Measurements from ENCODE around the gene APLP2. TPM values are rescaled to one million over a fixed set of nuclear protein-coding genes. Genes with fewer than 3 reads are reported as not detected.
"Not testable (repeated sequence)": the region's sequence is repeated elsewhere in the genome, so short reads cannot be mapped to it uniquely, and the experiment has no call there.

Gene APLP2
- total RNA-seq, 1 donor from 2014 or later, result 374 TPM

DNA sequence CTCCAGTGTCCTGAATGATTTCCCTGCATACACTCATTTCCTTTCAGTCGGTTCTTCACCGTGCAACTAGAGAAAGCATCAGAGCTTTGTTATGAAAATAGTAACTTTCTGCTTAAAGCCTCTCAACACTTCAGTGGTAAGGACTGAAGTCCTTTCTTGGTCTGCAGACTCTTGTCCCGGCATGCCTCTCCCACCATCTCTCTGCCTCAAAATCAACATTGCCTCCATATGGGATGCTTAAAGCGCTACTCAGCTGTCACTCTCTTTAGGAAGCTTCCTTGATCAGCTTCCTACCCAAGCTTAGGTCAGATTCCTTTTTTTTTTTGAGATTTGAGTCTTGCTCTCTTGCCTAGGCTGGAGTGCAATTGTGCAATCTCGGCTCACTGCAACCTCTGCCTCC, 36.7 kb downstream of the APLP2 start:
- Mint-ChIP-seq H3K9me3 (ENCODE audit: low read depth) (peaks cover 9% of the 10 kb centered on the region), H3K36me3 (ENCODE audit: insufficient read depth) (peaks cover 24% of the 10 kb centered on the region), H3K27ac (no peak overlapping the region), H3K27me3 (no peaks in the 10 kb centered on the region), H3K4me3 (ENCODE audit: low read depth) (no peak overlapping the region), H3K4me1 (ENCODE audit: low read depth) (peaks cover 16% of the 10 kb centered on the region)
- no peak for DNase-seq (ENCODE audit: low spot score, unreplicated experiment)
- TF ChIP-seq, protein P1, sequence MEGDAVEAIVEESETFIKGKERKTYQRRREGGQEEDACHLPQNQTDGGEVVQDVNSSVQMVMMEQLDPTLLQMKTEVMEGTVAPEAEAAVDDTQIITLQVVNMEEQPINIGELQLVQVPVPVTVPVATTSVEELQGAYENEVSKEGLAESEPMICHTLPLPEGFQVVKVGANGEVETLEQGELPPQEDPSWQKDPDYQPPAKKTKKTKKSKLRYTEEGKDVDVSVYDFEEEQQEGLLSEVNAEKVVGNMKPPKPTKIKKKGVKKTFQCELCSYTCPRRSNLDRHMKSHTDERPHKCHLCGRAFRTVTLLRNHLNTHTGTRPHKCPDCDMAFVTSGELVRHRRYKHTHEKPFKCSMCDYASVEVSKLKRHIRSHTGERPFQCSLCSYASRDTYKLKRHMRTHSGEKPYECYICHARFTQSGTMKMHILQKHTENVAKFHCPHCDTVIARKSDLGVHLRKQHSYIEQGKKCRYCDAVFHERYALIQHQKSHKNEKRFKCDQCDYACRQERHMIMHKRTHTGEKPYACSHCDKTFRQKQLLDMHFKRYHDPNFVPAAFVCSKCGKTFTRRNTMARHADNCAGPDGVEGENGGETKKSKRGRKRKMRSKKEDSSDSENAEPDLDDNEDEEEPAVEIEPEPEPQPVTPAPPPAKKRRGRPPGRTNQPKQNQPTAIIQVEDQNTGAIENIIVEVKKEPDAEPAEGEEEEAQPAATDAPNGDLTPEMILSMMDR (IDR thresholded peaks at IDR 0.05; ENCODE audit: unreplicated experiment), result no peak

DNA sequence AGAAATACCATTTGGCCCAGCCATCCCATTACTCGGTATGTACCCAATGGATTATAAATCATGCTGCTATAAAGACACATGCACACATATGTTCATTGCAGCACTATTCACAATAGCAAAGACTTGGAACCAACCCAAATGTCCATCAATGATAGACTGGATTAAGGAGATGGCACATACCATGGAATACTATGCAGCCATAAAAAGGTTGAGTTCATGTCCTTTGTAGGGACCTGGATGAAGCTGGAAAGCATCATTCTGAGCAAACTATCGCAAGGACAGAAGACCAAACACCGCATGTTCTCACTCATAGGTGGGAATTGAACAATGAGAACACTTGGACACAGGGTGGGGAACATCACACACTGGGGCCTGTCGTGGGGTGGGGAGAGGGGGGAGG, 39.0 kb downstream of the APLP2 start:
- not testable (repeated sequence) for H3K4me3 Mint-ChIP-seq (ENCODE audit: low read depth); H3K27ac Mint-ChIP-seq; DNase-seq (ENCODE audit: low spot score, unreplicated experiment); H3K27me3 Mint-ChIP-seq; H3K9me3 Mint-ChIP-seq (ENCODE audit: low read depth)
- Mint-ChIP-seq H3K36me3 (ENCODE audit: insufficient read depth) (peaks cover 29% of the 10 kb centered on the region), H3K4me1 (ENCODE audit: low read depth) (peaks cover 16% of the 10 kb centered on the region)

DNA sequence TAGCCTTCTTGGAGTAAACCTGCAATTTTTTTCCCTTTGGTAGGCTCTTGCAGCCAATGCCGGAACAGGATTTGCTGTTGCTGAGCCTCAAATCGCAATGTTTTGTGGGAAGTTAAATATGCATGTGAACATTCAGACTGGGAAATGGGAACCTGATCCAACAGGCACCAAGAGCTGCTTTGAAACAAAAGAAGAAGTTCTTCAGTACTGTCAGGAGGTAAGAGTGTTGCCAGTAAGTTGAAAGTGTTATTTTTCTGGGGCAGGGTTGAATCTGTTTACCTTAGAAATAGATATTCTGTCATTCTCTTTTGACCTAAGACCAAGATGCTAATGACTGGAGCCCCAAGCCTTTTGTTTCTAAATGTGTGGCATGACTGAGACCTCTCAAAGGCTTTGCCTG, 39.7 kb downstream of the APLP2 start:
- H3K9me3 Mint-ChIP-seq (ENCODE audit: low read depth), result peaks cover 9% of the 10 kb centered on the region
- H3K36me3 Mint-ChIP-seq (ENCODE audit: insufficient read depth), result peaks cover 29% of the 10 kb centered on the region
- no peak for DNase-seq (ENCODE audit: low spot score, unreplicated experiment)
- no peaks in the 10 kb centered on the region for H3K27me3 Mint-ChIP-seq
- peaks cover 21% of the 10 kb centered on the region for H3K4me1 Mint-ChIP-seq (ENCODE audit: low read depth)
- no peak overlapping the region for H3K27ac Mint-ChIP-seq
- H3K4me3 Mint-ChIP-seq (ENCODE audit: low read depth), result no peak overlapping the region
- TF ChIP-seq, protein P1 (IDR thresholded peaks at IDR 0.05; ENCODE audit: unreplicated experiment), result no peak

DNA sequence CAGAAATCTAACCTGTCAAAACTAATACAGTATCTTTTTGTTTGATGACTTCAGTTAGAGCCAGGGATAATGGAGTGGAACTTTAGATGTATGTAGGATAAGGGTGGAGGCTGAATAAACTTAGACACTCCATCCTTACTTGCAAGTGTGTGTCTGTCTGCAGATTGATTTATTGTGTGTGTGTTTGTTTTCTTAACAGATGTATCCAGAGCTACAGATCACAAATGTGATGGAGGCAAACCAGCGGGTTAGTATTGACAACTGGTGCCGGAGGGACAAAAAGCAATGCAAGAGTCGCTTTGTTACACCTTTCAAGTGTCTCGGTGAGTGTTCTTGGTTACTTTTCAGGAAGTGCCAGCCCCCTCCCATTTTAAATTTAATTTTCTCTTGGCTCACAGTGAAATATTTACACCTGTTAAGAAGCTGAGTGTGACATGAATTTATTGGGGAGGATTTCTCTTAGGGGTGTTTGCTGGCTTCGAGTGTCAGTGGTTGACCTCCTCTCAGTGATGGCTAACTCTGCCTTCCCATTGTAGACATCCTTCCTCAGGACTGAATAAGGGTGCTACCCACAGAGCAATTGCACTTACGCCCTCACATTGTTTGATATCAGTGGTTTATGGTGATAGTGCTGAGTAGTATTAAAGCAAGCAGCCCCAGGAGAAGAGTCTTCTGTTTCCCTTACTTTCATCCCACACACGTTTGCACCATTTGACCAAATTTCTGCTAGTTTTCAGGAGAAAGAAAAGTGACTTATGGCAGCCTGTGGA, 40.8 kb downstream of the APLP2 start:
- Mint-ChIP-seq H3K9me3 (ENCODE audit: low read depth) (peaks cover 9% of the 10 kb centered on the region), H3K27ac (peak overlapping the region; percentile 78), H3K4me1 (ENCODE audit: low read depth) (peaks cover 29% of the 10 kb centered on the region), H3K36me3 (ENCODE audit: insufficient read depth) (peaks cover 30% of the 10 kb centered on the region), H3K27me3 (no peaks in the 10 kb centered on the region), H3K4me3 (ENCODE audit: low read depth) (no peak overlapping the region)
- TF ChIP-seq, protein P1 (IDR thresholded peaks at IDR 0.05; ENCODE audit: unreplicated experiment), result no peak
- DNase-seq (ENCODE audit: low spot score, unreplicated experiment), result no peak

DNA sequence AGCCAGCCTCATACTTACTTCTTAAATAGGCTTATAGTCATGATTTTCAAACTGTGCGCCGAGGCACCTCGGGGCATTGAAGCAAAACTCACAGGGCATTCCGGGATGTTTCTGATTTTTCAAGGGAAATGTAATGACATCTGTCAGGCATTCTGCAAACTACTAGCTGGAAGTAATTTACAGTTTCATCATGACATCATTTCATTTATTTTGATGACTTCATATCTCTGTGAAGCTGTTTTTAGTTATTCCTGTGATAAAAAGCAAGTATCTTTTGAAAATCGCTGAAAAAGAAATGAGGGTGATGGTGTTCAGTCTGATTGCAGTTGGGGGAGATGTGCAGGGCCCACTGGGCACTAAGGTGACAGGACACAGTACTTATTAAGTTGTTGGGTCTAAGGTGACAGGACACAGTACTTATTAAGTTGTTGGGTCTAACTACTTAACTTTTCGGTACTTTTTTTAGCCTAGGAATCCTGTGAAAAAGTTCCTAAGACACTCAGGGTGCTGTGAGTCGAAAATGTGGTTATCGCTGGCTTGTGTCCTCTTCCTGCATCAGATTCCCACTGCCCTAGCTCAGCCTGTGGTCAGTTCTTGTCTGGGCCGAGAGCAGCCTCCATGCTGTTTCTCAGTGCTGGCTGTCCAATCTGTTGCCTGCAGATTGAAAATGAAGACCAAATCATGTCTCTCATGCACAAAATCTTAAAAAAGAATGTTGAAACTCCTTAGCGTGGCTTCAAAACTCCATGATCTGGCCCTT, 42.6 kb downstream of the APLP2 start:
- H3K36me3 Mint-ChIP-seq (ENCODE audit: insufficient read depth), result peaks cover 20% of the 10 kb centered on the region
- H3K4me3 Mint-ChIP-seq (ENCODE audit: low read depth), result no peak overlapping the region
- H3K27ac Mint-ChIP-seq, result peak overlapping the region; percentile 6

More for the DNA sequence above, 42.6 kb downstream of the APLP2 start:
- Mint-ChIP-seq H3K4me1 (ENCODE audit: low read depth) (peaks cover 32% of the 10 kb centered on the region), H3K27me3 (no peaks in the 10 kb centered on the region), H3K9me3 (ENCODE audit: low read depth) (peaks cover 5% of the 10 kb centered on the region)
- TF ChIP-seq, protein P1 (IDR thresholded peaks at IDR 0.05; ENCODE audit: unreplicated experiment), result no peak
- DNase-seq (ENCODE audit: low spot score, unreplicated experiment), result no peak
